Keratinocyte (primary cell): Measurements from ENCODE around the gene HDDC2. TPM values are rescaled to one million over a fixed set of nuclear protein-coding genes. Genes with fewer than 3 reads are reported as not detected.

Experiments
- DNase-seq: peaks from one replicate; pipeline ENCODE4 v3.0.0-alpha.2; 2011; ENCODE audit warnings: low read depth, missing footprints, low spot score
- FAIRE-seq: peaks from 2 replicates; lab custom pipeline; 2011; peaks lifted over from hg19 to GRCh38; lab: Jason Lieb, UNC
- H2AFZ ChIP-seq: 2 replicates; pipeline ENCODE4 v1.6.0; 2012; ENCODE audit warnings: low read length, control low read depth, inconsistent platforms; ENCODE audit not compliant: control insufficient read depth
- H3K27ac ChIP-seq: 2 replicates; pipeline ENCODE4 v1.5.1; 2011; ENCODE audit warnings: low read length; ENCODE audit not compliant: control insufficient read depth, insufficient read depth
- H3K27me3 ChIP-seq: 3 replicates; pipeline ENCODE4 v1.6.0; 2011; ENCODE audit warnings: low read length; ENCODE audit not compliant: control insufficient read depth, insufficient read depth; ENCODE audit errors: extremely low read depth
- H3K36me3 ChIP-seq, 2 experiments: 2 replicates in 1 of 2; 3 replicates in 1 of 2; pipeline ENCODE4 v1.5.1; 2011; ENCODE audit warnings: low read length in 2 of 2, mild to moderate bottlenecking in 1 of 2; ENCODE audit not compliant: control insufficient read depth in 2 of 2, insufficient read depth in 2 of 2; ENCODE audit errors: extremely low read depth in 1 of 2
- H3K4me1 ChIP-seq: 3 replicates; pipeline ENCODE4 v1.5.1; 2011; ENCODE audit warnings: low read length; ENCODE audit not compliant: control insufficient read depth, insufficient read depth; ENCODE audit errors: extremely low read depth
- H3K4me2 ChIP-seq: 3 replicates; pipeline ENCODE4 v1.6.0; 2011; ENCODE audit warnings: low read depth, low read length; ENCODE audit not compliant: control insufficient read depth, insufficient read depth; ENCODE audit errors: extremely low read depth
- H3K4me3 ChIP-seq, 3 experiments: fragments of 200-600 bp in 1 of 3; sonication (generic) in 1 of 3; 2 replicates in 2 of 3; 3 replicates in 1 of 3; pipeline ENCODE4 v1.5.1; 2011 to 2016; ENCODE audit warnings: low read length in 3 of 3, mild to moderate bottlenecking in 3 of 3, control low read depth in 2 of 3, inconsistent platforms in 1 of 3, low read depth in 1 of 3, mixed read lengths in 1 of 3, mixed run types in 1 of 3, moderate library complexity in 1 of 3; ENCODE audit not compliant: control insufficient read depth in 2 of 3, insufficient read depth in 2 of 3; ENCODE audit errors: extremely low read depth in 1 of 3
- H3K79me2 ChIP-seq: 2 replicates; pipeline ENCODE4 v1.6.0; 2012; ENCODE audit warnings: low read length; ENCODE audit not compliant: control insufficient read depth, insufficient read depth
- H3K9ac ChIP-seq: 3 replicates; pipeline ENCODE4 v1.6.0; 2011; ENCODE audit warnings: low read length; ENCODE audit not compliant: control insufficient read depth, insufficient read depth; ENCODE audit errors: extremely low read depth
- H3K9me1 ChIP-seq: 3 replicates; pipeline ENCODE4 v1.6.0; 2011; ENCODE audit warnings: low read length; ENCODE audit not compliant: control insufficient read depth, insufficient read depth; ENCODE audit errors: extremely low read depth
- H3K9me3 ChIP-seq: 2 replicates; pipeline ENCODE4 v1.5.1; 2012; ENCODE audit warnings: low read depth, low read length; ENCODE audit not compliant: control insufficient read depth
- H4K20me1 ChIP-seq: 3 replicates; pipeline ENCODE4 v1.6.0; 2011; ENCODE audit warnings: low read length; ENCODE audit not compliant: control insufficient read depth, insufficient read depth; ENCODE audit errors: extremely low read depth
- EZH2 ChIP-seq: IDR thresholded peaks from one replicate; pipeline ENCODE4 v1.6.1; 2012; ENCODE audit warnings: inconsistent platforms, mild to moderate bottlenecking, low read length, moderate library complexity
- dilution Hi-C: fragments of 300-500 bp; cut with MboI; formaldehyde crosslinking; loops from one replicate; pipeline ENCODE4 v1.7.0; 2020; ENCODE audit warnings: low sequenced_read_pairs; ENCODE audit not compliant: extremely low pct_ligation_motif_present
- polyA plus RNA-seq, 5 experiments: library from polyadenylated mRNA; depleted of rRNA in 3 of 5; stranded (reverse) in 3 of 5; stranded (forward) in 1 of 5; unstranded in 1 of 5; fragments of >200 nt; gene quantifications; 1 replicate in 1 of 5; 2 replicates in 3 of 5; 3 replicates in 1 of 5; pipeline versions ENCODE4 v1.2.1 to v1.2.3, GENCODE V29; 2011 to 2012; ENCODE audit warnings: missing spikeins in 2 of 5, low read depth in 1 of 5, low replicate concordance in 1 of 5
- TF ChIP-seq, protein P1 (sequence below), 3 experiments: IDR thresholded peaks in 1 of 3; conservative IDR thresholded peaks in 1 of 3; optimal IDR thresholded peaks in 1 of 3; 2 replicates in 2 of 3; 3 replicates in 1 of 3; pipeline versions ENCODE3 to v1.5.1; 2011; ENCODE audit warnings: low read length in 3 of 3, mild to moderate bottlenecking in 3 of 3, moderate library complexity in 2 of 3, control low read depth in 1 of 3, inconsistent platforms in 1 of 3; ENCODE audit not compliant: insufficient read depth in 2 of 3; ENCODE audit errors: extremely low read depth in 1 of 3

HDDC2 gene
- polyA plus RNA-seq, 1 donor (not counting 4 experiments of a cell fraction or from before 2014, with no cell fraction given), result 75.8 TPM

DNA sequence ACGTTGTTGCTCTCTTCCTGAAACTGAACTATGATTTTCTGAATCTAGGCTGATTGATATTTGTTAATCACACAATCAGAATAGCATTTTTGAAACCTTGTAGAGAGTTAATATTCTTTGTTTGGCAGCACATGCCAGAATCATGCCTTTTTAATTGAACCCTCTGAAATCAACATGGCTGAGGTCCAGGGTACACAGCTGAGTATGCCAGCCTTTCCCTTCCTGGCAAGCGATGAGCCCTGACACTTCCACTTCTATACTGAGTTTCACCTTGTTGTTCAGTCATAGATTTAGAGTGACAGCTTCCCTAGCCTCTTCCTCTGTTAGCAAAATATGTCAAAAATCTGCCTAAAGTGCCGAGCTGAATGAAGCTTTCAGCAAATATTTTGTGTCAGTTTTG, 6.8 kb downstream of the HDDC2 start:
- Histone ChIP-seq H3K9ac (no peak overlapping the region), H3K79me2 (no peaks in the 10 kb centered on the region), H3K9me1 (no peaks in the 10 kb centered on the region), H3K9me3 (no peaks in the 10 kb centered on the region), H3K36me3 (peaks cover 16 to 19% of the 10 kb centered on the region in 2 experiments), H3K27ac (no peak overlapping the region), H3K4me2 (no peak overlapping the region), H2AFZ (no peak overlapping the region), H3K4me1 (no peaks in the 10 kb centered on the region), H3K4me3 (no peak overlapping the region), H3K27me3 (no peaks in the 10 kb centered on the region), H4K20me1 (no peaks in the 10 kb centered on the region)
- DNase-seq (no peak), FAIRE-seq (no peak)
- dilution Hi-C loops, result no loop called here
- no peak for TF ChIP-seq EZH2
- TF ChIP-seq, protein P1, sequence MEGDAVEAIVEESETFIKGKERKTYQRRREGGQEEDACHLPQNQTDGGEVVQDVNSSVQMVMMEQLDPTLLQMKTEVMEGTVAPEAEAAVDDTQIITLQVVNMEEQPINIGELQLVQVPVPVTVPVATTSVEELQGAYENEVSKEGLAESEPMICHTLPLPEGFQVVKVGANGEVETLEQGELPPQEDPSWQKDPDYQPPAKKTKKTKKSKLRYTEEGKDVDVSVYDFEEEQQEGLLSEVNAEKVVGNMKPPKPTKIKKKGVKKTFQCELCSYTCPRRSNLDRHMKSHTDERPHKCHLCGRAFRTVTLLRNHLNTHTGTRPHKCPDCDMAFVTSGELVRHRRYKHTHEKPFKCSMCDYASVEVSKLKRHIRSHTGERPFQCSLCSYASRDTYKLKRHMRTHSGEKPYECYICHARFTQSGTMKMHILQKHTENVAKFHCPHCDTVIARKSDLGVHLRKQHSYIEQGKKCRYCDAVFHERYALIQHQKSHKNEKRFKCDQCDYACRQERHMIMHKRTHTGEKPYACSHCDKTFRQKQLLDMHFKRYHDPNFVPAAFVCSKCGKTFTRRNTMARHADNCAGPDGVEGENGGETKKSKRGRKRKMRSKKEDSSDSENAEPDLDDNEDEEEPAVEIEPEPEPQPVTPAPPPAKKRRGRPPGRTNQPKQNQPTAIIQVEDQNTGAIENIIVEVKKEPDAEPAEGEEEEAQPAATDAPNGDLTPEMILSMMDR (optimal IDR thresholded peaks at IDR 0.05 in 1 of 3, IDR thresholded peaks at IDR 0.05 in 1 of 3, conservative IDR thresholded peaks at IDR 0.05 in 1 of 3; ENCODE audit: extremely low read depth in 1 of 3, insufficient read depth in 2 of 3, low read length in 3 of 3), result no peak

DNA sequence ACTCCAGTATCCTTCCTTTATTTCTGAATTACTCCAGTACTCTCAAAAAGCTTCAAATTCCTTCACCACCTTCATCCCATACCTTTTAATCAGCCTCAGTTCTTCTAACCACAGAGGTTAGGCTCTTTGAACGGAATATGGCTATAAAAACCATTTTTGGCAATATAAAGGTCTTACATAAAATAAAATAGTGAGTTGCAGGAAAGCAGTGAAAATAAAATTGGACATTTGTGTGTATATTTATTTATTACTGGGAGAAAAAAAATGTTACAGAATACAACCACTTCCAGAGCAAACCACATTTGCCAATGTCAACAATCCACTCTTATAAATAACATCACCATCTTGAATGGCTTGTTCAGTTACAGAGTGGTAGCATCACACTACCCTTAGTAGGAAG, 7.7 kb downstream of the HDDC2 start:
- H3K36me3 ChIP-seq, result peaks cover 15 to 19% of the 10 kb centered on the region in 2 experiments
- H3K79me2 ChIP-seq, result no peaks in the 10 kb centered on the region
- H2AFZ ChIP-seq, result no peak overlapping the region
- dilution Hi-C loops, result no loop called here
- H3K4me1 ChIP-seq, result no peaks in the 10 kb centered on the region
- no peak overlapping the region for H3K4me2 ChIP-seq
- no peak overlapping the region for H3K27ac ChIP-seq
- no peak overlapping the region for H3K9ac ChIP-seq
- no peak for DNase-seq
- FAIRE-seq, result no peak
- H3K9me3 ChIP-seq, result no peaks in the 10 kb centered on the region
- no peaks in the 10 kb centered on the region for H4K20me1 ChIP-seq
- H3K4me3 ChIP-seq, result peak overlapping the region in 1 of 3 experiments; percentile 13
- H3K27me3 ChIP-seq, result no peaks in the 10 kb centered on the region
- TF ChIP-seq EZH2, result no peak
- TF ChIP-seq, protein P1 (optimal IDR thresholded peaks at IDR 0.05 in 1 of 3, IDR thresholded peaks at IDR 0.05 in 1 of 3, conservative IDR thresholded peaks at IDR 0.05 in 1 of 3; ENCODE audit: extremely low read depth in 1 of 3, insufficient read depth in 2 of 3, low read length in 3 of 3), result no peak
- H3K9me1 ChIP-seq, result no peaks in the 10 kb centered on the region
